Duodenal mucosa (tissue), 2 donors: ENCODE measurements around the gene SLC18A2.

Experiments
- H3K27ac ChIP-seq: one replicate; pipeline ENCODE4 v1.7.0; 2013; ENCODE audit warnings: low read depth, low read length
- H3K27me3 ChIP-seq, 2 donors: one replicate each; pipeline ENCODE4 v1.7.0; 2013; ENCODE audit warnings: low read length in 2 of 2, control low read depth in 1 of 2; ENCODE audit not compliant: insufficient read depth in 2 of 2, control insufficient read depth in 1 of 2
- H3K36me3 ChIP-seq, 2 donors: one replicate each; pipeline ENCODE4 v1.7.0; 2013; ENCODE audit warnings: low read length in 2 of 2, control low read depth in 1 of 2; ENCODE audit not compliant: insufficient read depth in 2 of 2, control insufficient read depth in 1 of 2
- H3K4me1 ChIP-seq, 2 donors: one replicate each; pipeline ENCODE4 v1.7.0; 2013; ENCODE audit warnings: low read length in 2 of 2, control low read depth in 1 of 2; ENCODE audit not compliant: insufficient read depth in 2 of 2, control insufficient read depth in 1 of 2
- H3K4me3 ChIP-seq, 2 donors: one replicate each; pipeline ENCODE4 v1.7.0; 2013; ENCODE audit warnings: low read length in 2 of 2, low read depth in 1 of 2
- H3K9ac ChIP-seq, 2 donors: one replicate each; pipeline ENCODE4 v1.7.0; 2013; ENCODE audit warnings: low read length in 2 of 2, low read depth in 1 of 2
- H3K9me3 ChIP-seq, 2 donors: one replicate each; pipeline ENCODE4 v1.7.0; 2013; ENCODE audit warnings: low read length in 2 of 2, control low read depth in 1 of 2; ENCODE audit not compliant: control insufficient read depth in 1 of 2

Gene SLC18A2

GRCh38 chr10:117217196-117217761 lies 23.6 kb upstream of the SLC18A2 start:
- H3K9ac ChIP-seq: peak overlapping the region in 1 of 2 donors; percentile 51
- peaks cover 6 to 11% of the 10 kb centered on the region in 2 donors for H3K4me1 ChIP-seq
- no peaks in the 10 kb centered on the region for H3K36me3 ChIP-seq
- peaks cover 1 to 2% of the 10 kb centered on the region in 2 donors for H3K9me3 ChIP-seq
- no peak overlapping the region for H3K27ac ChIP-seq
- H3K4me3 ChIP-seq: peak overlapping the region; percentile 75
- H3K27me3 ChIP-seq: peaks cover 29 to 41% of the 10 kb centered on the region in 2 donors

- H3K4me3 ChIP-seq: no peak overlapping the region
- H3K9me3 ChIP-seq: no peaks in the 10 kb centered on the region
- H3K9ac ChIP-seq: no peak overlapping the region
- H3K4me1 ChIP-seq: peaks cover 6 to 11% of the 10 kb centered on the region in 2 donors
- H3K27me3 ChIP-seq: peaks cover 29 to 41% of the 10 kb centered on the region in 2 donors
- no peaks in the 10 kb centered on the region for H3K36me3 ChIP-seq
- no peak overlapping the region for H3K27ac ChIP-seq
These were observed 22.3 kb upstream of the SLC18A2 start for GRCh38 chr10:117218654-117219053.

- Histone ChIP-seq H3K27me3 (peaks cover 12 to 28% of the 10 kb centered on the region in 2 donors), H3K4me3 (no peak overlapping the region), H3K9ac (no peak overlapping the region), H3K36me3 (no peaks in the 10 kb centered on the region), H3K27ac (no peak overlapping the region), H3K9me3 (no peaks in the 10 kb centered on the region), H3K4me1 (peaks cover 6 to 11% of the 10 kb centered on the region in 2 donors)
These were observed 19.7 kb upstream of the SLC18A2 start for GRCh38 chr10:117221156-117221711.

GRCh38 chr10:117222552-117222951 lies 18.4 kb upstream of the SLC18A2 start:
- Histone ChIP-seq H3K4me1 (peaks cover 0 to 1% of the 10 kb centered on the region in 2 donors), H3K36me3 (no peaks in the 10 kb centered on the region), H3K4me3 (no peak overlapping the region), H3K27ac (no peak overlapping the region), H3K9me3 (no peaks in the 10 kb centered on the region), H3K27me3 (peaks cover 7 to 20% of the 10 kb centered on the region in 2 donors), H3K9ac (no peak overlapping the region)

DNA sequence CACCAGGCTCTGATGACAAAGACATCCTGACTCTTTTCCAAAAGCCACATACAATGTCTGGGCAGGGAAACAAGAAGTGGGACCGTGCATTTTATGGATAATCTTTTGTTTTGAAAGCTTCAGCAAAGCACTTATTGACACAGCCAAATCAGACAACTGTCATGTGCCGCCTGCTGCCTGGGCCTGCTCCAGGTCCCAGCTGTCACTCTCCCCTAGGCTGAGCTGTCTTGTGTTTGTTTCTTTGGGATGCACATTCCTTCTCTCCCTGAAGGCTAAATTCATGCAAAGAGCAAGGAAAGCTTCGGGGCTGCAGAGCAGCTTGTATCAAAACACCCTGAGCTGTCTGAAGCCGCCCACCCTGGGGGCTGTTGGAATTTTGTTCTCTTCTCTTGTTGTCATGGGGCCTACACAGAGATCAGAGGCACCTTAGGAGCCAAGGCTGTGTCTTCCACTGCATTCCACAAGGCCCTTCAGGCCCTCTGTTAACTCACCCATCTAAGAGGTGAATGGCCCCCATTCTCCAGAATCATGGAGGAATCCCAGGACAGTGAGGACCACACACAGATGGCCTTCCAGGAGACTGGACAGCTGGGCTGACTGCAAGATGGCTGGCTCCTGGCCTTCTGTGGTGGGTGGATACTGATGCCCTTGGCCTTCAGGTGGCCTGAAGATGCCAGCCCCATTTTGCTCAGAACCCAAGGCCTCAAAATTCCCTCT lies 17.8 kb upstream of the SLC18A2 start:
- no peak overlapping the region for H3K4me3 ChIP-seq
- no peaks in the 10 kb centered on the region for H3K36me3 ChIP-seq
- H3K27me3 ChIP-seq: peaks cover 2 to 21% of the 10 kb centered on the region in 2 donors
- no peak overlapping the region for H3K9ac ChIP-seq
- H3K9me3 ChIP-seq: no peaks in the 10 kb centered on the region
- H3K27ac ChIP-seq: no peak overlapping the region
- H3K4me1 ChIP-seq: no peaks in the 10 kb centered on the region

DNA sequence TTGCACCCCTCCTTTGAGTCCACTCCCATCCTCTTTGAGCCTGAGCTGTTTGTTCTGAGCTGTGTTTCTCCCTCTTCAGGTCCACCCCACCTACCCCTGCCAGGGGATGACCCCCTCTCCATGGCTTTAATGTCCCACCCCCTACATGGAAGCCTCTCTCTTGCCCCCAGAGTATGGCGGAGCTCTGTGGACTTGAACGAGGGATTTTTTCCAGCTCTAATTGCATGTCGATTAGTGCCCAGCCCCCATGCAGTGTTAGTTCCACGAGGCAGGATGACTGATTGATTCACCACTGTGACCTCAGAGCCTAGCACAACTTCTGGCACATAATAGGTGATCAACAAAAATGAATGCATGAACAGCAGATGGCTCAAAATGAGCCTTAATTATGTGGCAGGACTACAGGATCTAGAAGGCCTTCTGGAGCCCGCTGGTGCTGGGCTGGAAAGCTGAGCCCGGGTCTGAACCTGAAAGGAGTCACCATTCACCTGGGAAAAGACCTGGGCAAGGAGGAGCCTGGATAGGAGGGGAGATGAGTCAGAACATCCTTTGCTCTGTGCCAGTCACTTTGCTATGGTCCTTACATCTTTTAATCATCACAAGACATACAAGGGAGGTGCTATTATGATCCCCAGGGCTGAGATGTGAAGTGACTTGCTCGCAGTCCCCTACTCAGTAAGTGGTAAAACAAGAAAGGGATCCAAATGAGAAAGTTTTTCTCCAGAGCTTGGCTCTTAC lies 17.1 kb upstream of the SLC18A2 start:
- Histone ChIP-seq H3K27me3 (peaks cover 0 to 20% of the 10 kb centered on the region in 2 donors), H3K9ac (no peak overlapping the region), H3K9me3 (no peaks in the 10 kb centered on the region), H3K4me1 (no peaks in the 10 kb centered on the region), H3K27ac (no peak overlapping the region), H3K4me3 (no peak overlapping the region), H3K36me3 (no peaks in the 10 kb centered on the region)

- H3K9ac ChIP-seq: no peak overlapping the region
- H3K27ac ChIP-seq: no peak overlapping the region
- peaks cover 4 to 18% of the 10 kb centered on the region in 2 donors for H3K27me3 ChIP-seq
- H3K4me3 ChIP-seq: no peak overlapping the region
- no peaks in the 10 kb centered on the region for H3K9me3 ChIP-seq
- H3K4me1 ChIP-seq: no peaks in the 10 kb centered on the region
- no peaks in the 10 kb centered on the region for H3K36me3 ChIP-seq
These were observed 16.0 kb upstream of the SLC18A2 start for GRCh38 chr10:117224881-117225280.

DNA sequence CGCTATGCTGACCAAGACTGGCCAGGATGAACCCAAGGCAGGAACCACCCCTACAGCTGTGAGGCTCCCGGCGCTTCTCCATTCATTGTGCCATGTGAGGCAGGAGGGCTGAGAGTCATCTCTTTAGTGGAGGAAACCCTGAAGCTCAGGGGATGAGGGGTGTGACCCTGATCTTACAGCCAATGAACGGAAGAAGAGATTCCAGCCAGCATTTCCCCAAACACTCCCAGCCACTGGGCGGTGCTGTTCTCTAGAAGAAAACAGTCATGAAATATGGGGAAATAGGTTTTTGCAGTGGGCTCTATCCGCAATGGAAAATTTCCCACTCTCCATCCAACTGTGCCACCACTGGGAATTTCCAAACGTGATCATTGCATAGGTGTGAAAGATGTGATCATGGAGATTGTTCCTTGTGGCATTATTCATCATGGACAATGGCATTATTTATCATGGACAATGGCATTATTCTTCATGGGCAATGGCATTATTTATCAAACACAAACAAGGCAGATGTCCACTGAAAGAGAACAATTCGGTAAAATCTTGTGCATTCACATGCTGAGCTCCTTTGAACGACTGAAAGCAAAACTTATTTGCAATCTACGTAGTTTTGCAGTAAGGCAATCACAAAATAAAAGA lies 14.0 kb upstream of the SLC18A2 start:
- H3K36me3 ChIP-seq: no peaks in the 10 kb centered on the region
- no peak overlapping the region for H3K4me3 ChIP-seq
- no peaks in the 10 kb centered on the region for H3K9me3 ChIP-seq
- H3K27ac ChIP-seq: no peak overlapping the region
- no peak overlapping the region for H3K9ac ChIP-seq
- H3K4me1 ChIP-seq: no peaks in the 10 kb centered on the region
- H3K27me3 ChIP-seq: peaks cover 15 to 16% of the 10 kb centered on the region in 2 donors

- H3K9me3 ChIP-seq: no peaks in the 10 kb centered on the region
- H3K36me3 ChIP-seq: no peaks in the 10 kb centered on the region
- peaks cover 15 to 20% of the 10 kb centered on the region in 2 donors for H3K27me3 ChIP-seq
- H3K27ac ChIP-seq: no peak overlapping the region
- no peak overlapping the region for H3K9ac ChIP-seq
- H3K4me3 ChIP-seq: no peak overlapping the region
- H3K4me1 ChIP-seq: no peaks in the 10 kb centered on the region
These were observed 12.7 kb upstream of the SLC18A2 start for GRCh38 chr10:117228210-117228609.
